Activated CD4-positive, alpha-beta T cell treated with anti-CD3 and anti-CD28 coated beads for 36 hours (primary cell): ENCODE measurements around the gene SULT1A1. TPM values are rescaled to one million over a fixed set of nuclear protein-coding genes. Genes with fewer than 3 reads are reported as not detected.
"Not testable (repeated sequence)": the region's sequence is repeated elsewhere in the genome, so short reads cannot be mapped to it uniquely, and the experiment has no call there.

Source experiments
- ATAC-seq: fragments of 200-7000 bp; cut with Tn5 transposase; one replicate; pipeline ENCODE4 v1.10.0; 2021; ENCODE audit warnings: mild to moderate bottlenecking, moderate library complexity
- CTCF ChIA-PET: fragments of 350-600 bp; sonication (Branson Sonifier 250); formaldehyde crosslinking; loops from one replicate; lab custom pipeline; 2021; ENCODE audit warnings: antibody characterized with exemption; lab: Charles Lee
- POLR2A ChIA-PET: fragments of 350-600 bp; sonication (Branson Sonifier 250); formaldehyde crosslinking; loops from one replicate; lab custom pipeline; 2021; ENCODE audit warnings: antibody characterized with exemption, inconsistent platforms; lab: Charles Lee
- DNase-seq: peaks from one replicate; pipeline ENCODE4 v3.0.0-alpha.2; 2020
- H3K27ac Mint-ChIP-seq: one replicate; pipeline ENCODE4 v1.8.0; 2021; ENCODE audit warnings: mixed read lengths
- H3K27me3 Mint-ChIP-seq: one replicate; pipeline ENCODE4 v1.8.0; 2021; ENCODE audit warnings: mixed read lengths
- H3K36me3 Mint-ChIP-seq: one replicate; pipeline ENCODE4 v1.8.0; 2021; ENCODE audit warnings: low read depth, mixed read lengths
- H3K4me1 Mint-ChIP-seq: one replicate; pipeline ENCODE4 v1.8.0; 2021; ENCODE audit warnings: mixed read lengths
- H3K4me3 Mint-ChIP-seq: one replicate; pipeline ENCODE4 v1.8.0; 2021; ENCODE audit warnings: mild to moderate bottlenecking, moderate library complexity, mixed read lengths
- H3K9me3 Mint-ChIP-seq: one replicate; pipeline ENCODE4 v1.8.0; 2021; ENCODE audit warnings: low read depth, mixed read lengths
- intact Hi-C, 2 experiments: fragments of 100-400 bp; cut with DNase I in 1 of 2; cut with micrococcal nuclease in 1 of 2; formaldehyde crosslinking; loops; one replicate each; pipeline versions ENCODE4 v1.14.2 to v1.15.1; 2022 to 2024; cut with DNase I, micrococcal nuclease
- total RNA-seq, 2 experiments: library from RNA; stranded (reverse); gene quantifications; one replicate each; pipeline ENCODE4 v1.2.3, GENCODE V29; 2021

SULT1A1 gene
- total RNA-seq, 2 experiments from 2014 or later = 12.1 to 13.9 TPM

- H3K27ac Mint-ChIP-seq, H3K4me3 Mint-ChIP-seq, H3K27me3 Mint-ChIP-seq, DNase-seq, H3K9me3 Mint-ChIP-seq, POLR2A ChIA-PET, ATAC-seq, intact Hi-C loops: not testable (repeated sequence)
- H3K36me3 Mint-ChIP-seq = peaks cover 29% of the 10 kb centered on the region
- CTCF ChIA-PET = interaction anchor here (0.7 kb wide), 1 partner anchor 17 kb away, joined by 4 read pairs; no protein-coding TSS in a partner anchor
- H3K4me1 Mint-ChIP-seq = peaks cover 15% of the 10 kb centered on the region
Observed at GRCh38 chr16:28566233-28566925, 43.5 kb downstream of the SULT1A1 start.

- Mint-ChIP-seq H3K4me1 (peaks cover 23% of the 10 kb centered on the region), H3K27ac (no peak overlapping the region), H3K9me3 (peaks cover 8% of the 10 kb centered on the region), H3K27me3 (no peaks in the 10 kb centered on the region), H3K36me3 (peaks cover 36% of the 10 kb centered on the region), H3K4me3 (no peak overlapping the region)
- CTCF ChIA-PET = no interaction called here
- ATAC-seq (no peak), DNase-seq (no peak)
- POLR2A ChIA-PET = no interaction called here
- intact Hi-C loops = no loop called here
Observed at GRCh38 chr16:28563218-28563617, 46.6 kb downstream of the SULT1A1 start.

- intact Hi-C loops = no loop called here
- ATAC-seq (no peak), DNase-seq (no peak)
- Mint-ChIP-seq H3K27me3 (no peaks in the 10 kb centered on the region), H3K4me1 (peaks cover 28% of the 10 kb centered on the region), H3K27ac (no peak overlapping the region), H3K9me3 (peaks cover 3% of the 10 kb centered on the region), H3K4me3 (no peak overlapping the region), H3K36me3 (peaks cover 36% of the 10 kb centered on the region)
- ChIA-PET POLR2A (no interaction called here), CTCF (no interaction called here)
Observed at GRCh38 chr16:28562199-28562598, 47.6 kb downstream of the SULT1A1 start.

GRCh38 chr16:28561557-28562187, 48.2 kb downstream of the SULT1A1 start:
- intact Hi-C loops = no loop called here
- POLR2A ChIA-PET = no interaction called here
- ATAC-seq (no peak), DNase-seq (no peak)
- CTCF ChIA-PET = no interaction called here
- Mint-ChIP-seq H3K27me3 (no peaks in the 10 kb centered on the region), H3K4me1 (peaks cover 32% of the 10 kb centered on the region), H3K9me3 (peaks cover 3% of the 10 kb centered on the region), H3K36me3 (peaks cover 37% of the 10 kb centered on the region), H3K4me3 (no peak overlapping the region), H3K27ac (no peak overlapping the region)

- Mint-ChIP-seq H3K27ac (peak overlapping the region; percentile 19), H3K27me3 (no peaks in the 10 kb centered on the region), H3K4me3 (no peak overlapping the region), H3K4me1 (peaks cover 51% of the 10 kb centered on the region), H3K9me3 (no peaks in the 10 kb centered on the region), H3K36me3 (peaks cover 27% of the 10 kb centered on the region)
- POLR2A ChIA-PET = no interaction called here
- CTCF ChIA-PET = interaction anchor here (0.6 kb wide), 1 partner anchor 326 kb away, joined by 3 read pairs; no protein-coding TSS in a partner anchor
- intact Hi-C loops = loop anchor here in 1 of 2 experiments (10.0 kb wide), 1 partner anchor 1004 kb away; the partner anchor contains the start of gene KATNIP
- no peak for DNase-seq
- ATAC-seq = no peak
Observed at GRCh38 chr16:28558456-28558855, 51.4 kb downstream of the SULT1A1 start.

GRCh38 chr16:28556914-28557320, 52.9 kb downstream of the SULT1A1 start:
- intact Hi-C loops = loop anchor here in 1 of 2 experiments (10.0 kb wide), 1 partner anchor 1002 kb away; the partner anchor contains the start of gene KATNIP
- ChIA-PET CTCF (interaction anchor here (0.6 to 2.4 kb wide), 4 partner anchors 12 to 1251 kb away, joined by 3 to 6 read pairs (median 4); no protein-coding TSS in a partner anchor), POLR2A (interaction anchor here (0.5 to 0.6 kb wide), 2 partner anchors 32 to 60 kb away, joined by 4 read pairs; no protein-coding TSS in a partner anchor)
- H3K27ac Mint-ChIP-seq = peak overlapping the region; percentile 5
- peaks cover 27% of the 10 kb centered on the region for H3K36me3 Mint-ChIP-seq
- no peak overlapping the region for H3K4me3 Mint-ChIP-seq
- peaks cover 50% of the 10 kb centered on the region for H3K4me1 Mint-ChIP-seq
- ATAC-seq (no peak), DNase-seq (no peak)
- no peaks in the 10 kb centered on the region for H3K9me3 Mint-ChIP-seq
- H3K27me3 Mint-ChIP-seq = no peaks in the 10 kb centered on the region

GRCh38 chr16:28555561-28555960, 54.3 kb downstream of the SULT1A1 start:
- peak overlapping the region; percentile 74 for H3K27ac Mint-ChIP-seq
- POLR2A ChIA-PET = interaction anchor here (1.6 kb wide), 1 partner anchor 62 kb away, joined by 3 read pairs; no protein-coding TSS in a partner anchor
- intact Hi-C loops = loop anchor here (2.0 to 10.0 kb wide), 2 partner anchors 61 to 1001 kb away; partner anchors contain the start of genes APOBR (in 1 of the 2) and KATNIP (in 1 of the 2)

More at GRCh38 chr16:28555561-28555960, 54.3 kb downstream of the SULT1A1 start:
- H3K4me3 Mint-ChIP-seq = peak overlapping the region; percentile 10
- DNase-seq (peak; percentile 21), ATAC-seq (peak; percentile 57)
- H3K4me1 Mint-ChIP-seq = peaks cover 44% of the 10 kb centered on the region
- H3K36me3 Mint-ChIP-seq = peaks cover 24% of the 10 kb centered on the region
- H3K9me3 Mint-ChIP-seq = no peaks in the 10 kb centered on the region
- no peaks in the 10 kb centered on the region for H3K27me3 Mint-ChIP-seq
- CTCF ChIA-PET = interaction anchor here (1.2 to 2.4 kb wide), 4 partner anchors 13 to 67 kb away, joined by 4 to 6 read pairs (median 4); no protein-coding TSS in a partner anchor

Other genes starting within 250 kb of the SULT1A1 start
- 1 to 10 TPM; 1.7 to 1.8 TPM for gene NPIPB6, start 246.5 kb downstream of the SULT1A1 start, total RNA-seq
- gene EIF3CL, start 206.2 kb downstream of the SULT1A1 start, total RNA-seq = 100 to 1,000 TPM; 121 to 294 TPM
- gene NPIPB7, start 137.7 kb downstream of the SULT1A1 start, total RNA-seq = under 1 TPM in 1 of 2 experiments, not detected in 1; 0.42 TPM
- 10 to 100 TPM; 19.0 to 24.6 TPM for gene CLN3, start 118.0 kb downstream of the SULT1A1 start, total RNA-seq
- gene APOBR, start 115.4 kb downstream of the SULT1A1 start, total RNA-seq = 1 to 10 TPM; 1.8 to 2.4 TPM
- gene IL27, start 103.2 kb downstream of the SULT1A1 start, total RNA-seq = not detected
- not detected for gene NUPR1, start 71.1 kb downstream of the SULT1A1 start, total RNA-seq
- gene SGF29, start 56.1 kb downstream of the SULT1A1 start, total RNA-seq = 10 to 100 TPM; 23.6 to 35.5 TPM
- gene SULT1A2, start 13.0 kb downstream of the SULT1A1 start, total RNA-seq = under 1 TPM; 0.26 to 0.30 TPM
- under 1 TPM in 1 of 2 experiments, not detected in 1; 0.37 TPM for gene NPIPB8, start 28.0 kb upstream of the SULT1A1 start, total RNA-seq
- 100 to 1,000 TPM; 877 to 952 TPM for gene EIF3C, start 101.4 kb upstream of the SULT1A1 start, total RNA-seq
- under 1 TPM; 0.83 to 0.91 TPM for gene NPIPB9, start 141.7 kb upstream of the SULT1A1 start, total RNA-seq
- gene ATXN2L, start 213.0 kb upstream of the SULT1A1 start, total RNA-seq = 100 to 1,000 TPM; 298 to 319 TPM
- gene TUFM, start 236.3 kb upstream of the SULT1A1 start, total RNA-seq = 100 to 1,000 TPM; 224 to 241 TPM